KG1 (cell line): ENCODE results near the gene PXDN.
"Not testable (repeated sequence)": the region's sequence is repeated elsewhere in the genome, so short reads cannot be mapped to it uniquely, and the experiment has no call there.

Source experiments
- DNase-seq: peaks from one replicate; lab custom pipeline; 2025; lab: John Stamatoyannopoulos, UW

Gene PXDN

GRCh38 chr2:1777156-1777555 lies 32.8 kb upstream of the PXDN start:
- DNase-seq = no peak

DNA sequence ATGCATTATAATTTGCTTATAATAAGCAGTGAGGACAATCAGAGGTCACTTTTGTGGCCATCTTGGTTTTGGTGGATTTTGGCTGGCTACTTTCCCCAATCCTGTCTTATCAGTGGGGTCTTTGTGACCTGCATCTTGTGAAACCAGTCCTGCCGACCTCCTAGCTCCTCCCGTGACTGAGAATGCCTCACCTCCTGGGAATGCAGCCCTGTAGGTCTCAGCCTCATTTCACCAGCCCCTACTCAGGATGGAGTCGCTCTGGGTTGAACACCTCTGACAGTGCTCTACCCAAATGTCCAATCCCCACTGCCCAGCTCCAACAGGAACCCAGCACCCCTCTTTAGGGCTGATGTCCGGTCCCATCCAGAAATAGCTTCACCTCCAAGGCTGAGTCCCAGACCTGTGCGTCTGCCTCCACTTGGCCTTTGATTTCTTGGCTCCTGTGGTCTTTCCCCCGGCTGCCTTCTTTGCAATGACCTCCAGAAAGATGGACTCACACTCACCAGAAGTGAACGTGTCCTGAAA lies 31.3 kb upstream of the PXDN start:
- DNase-seq = no peak

- no peak for DNase-seq
Measured at GRCh38 chr2:1774929-1775328, 30.6 kb upstream of the PXDN start.

- no peak for DNase-seq
Measured at GRCh38 chr2:1773883-1774282, 29.6 kb upstream of the PXDN start.

DNA sequence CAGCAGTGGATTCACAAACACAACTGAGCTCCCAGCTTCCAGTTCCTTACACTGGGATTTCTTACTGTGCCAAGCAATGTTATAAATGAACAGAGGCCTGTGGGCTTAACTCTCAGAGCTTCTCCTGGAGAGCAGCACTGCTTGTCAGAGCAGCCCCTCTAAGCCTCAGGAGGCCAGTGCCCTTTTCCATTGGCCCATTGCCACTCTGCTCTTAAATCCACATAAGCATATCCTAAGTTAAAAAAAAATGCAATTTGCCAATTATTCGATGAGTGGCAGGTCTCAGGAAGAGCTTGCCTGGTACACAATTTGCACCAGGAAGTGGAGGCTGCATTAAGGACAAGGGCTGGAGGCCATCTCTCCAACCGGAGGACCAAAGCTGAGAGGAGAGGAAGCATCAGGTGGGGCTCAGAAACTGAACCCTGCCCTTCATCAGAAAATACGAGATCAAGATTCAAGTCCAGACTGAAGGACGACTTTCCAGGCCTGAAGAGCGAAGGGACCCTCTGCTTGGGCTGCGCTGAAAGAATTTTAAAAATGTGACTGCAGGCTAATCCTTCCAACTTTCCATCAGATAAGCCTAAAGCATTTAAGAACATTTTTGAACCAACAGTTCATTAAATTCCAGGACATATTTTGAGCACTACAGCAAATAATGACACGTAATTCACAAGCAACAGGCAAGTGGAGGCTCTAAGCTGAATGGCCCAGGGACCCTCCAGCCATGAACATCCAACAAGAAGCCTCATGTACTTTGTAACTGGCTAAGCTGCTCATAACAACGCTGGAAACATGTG lies 28.4 kb upstream of the PXDN start:
- DNase-seq = no peak

DNA sequence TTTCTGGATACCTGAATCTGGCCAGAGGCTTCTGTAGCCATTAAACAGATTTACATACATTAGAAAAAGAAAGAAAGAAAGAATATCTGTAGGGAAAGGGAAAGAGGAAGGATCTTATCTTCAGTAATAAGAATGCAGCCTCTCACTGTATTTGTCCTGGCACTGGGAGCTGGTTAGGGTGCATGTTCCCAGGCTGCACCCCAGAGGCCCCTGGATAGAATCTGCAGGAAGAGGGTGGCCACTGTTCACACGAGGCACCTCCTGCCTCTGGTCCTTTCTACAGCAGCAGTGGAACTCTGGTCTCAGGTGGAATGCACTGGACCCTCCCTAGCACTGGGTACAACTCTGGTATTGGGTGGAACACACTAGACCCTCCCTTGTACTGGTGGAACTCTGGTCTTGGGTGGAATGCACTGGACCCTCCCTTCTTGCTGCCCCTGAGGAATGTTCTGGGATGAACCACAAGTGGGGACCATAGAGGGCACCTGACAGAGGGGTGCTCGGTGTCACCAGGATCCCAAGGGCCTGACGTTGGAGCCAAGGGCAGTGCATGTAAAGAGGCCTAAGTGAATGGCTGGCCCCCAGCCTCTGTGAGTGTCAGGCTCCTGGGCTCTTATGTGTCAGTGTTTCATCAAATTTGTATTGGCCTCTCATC lies 27.4 kb upstream of the PXDN start:
- DNase-seq = no peak

DNA sequence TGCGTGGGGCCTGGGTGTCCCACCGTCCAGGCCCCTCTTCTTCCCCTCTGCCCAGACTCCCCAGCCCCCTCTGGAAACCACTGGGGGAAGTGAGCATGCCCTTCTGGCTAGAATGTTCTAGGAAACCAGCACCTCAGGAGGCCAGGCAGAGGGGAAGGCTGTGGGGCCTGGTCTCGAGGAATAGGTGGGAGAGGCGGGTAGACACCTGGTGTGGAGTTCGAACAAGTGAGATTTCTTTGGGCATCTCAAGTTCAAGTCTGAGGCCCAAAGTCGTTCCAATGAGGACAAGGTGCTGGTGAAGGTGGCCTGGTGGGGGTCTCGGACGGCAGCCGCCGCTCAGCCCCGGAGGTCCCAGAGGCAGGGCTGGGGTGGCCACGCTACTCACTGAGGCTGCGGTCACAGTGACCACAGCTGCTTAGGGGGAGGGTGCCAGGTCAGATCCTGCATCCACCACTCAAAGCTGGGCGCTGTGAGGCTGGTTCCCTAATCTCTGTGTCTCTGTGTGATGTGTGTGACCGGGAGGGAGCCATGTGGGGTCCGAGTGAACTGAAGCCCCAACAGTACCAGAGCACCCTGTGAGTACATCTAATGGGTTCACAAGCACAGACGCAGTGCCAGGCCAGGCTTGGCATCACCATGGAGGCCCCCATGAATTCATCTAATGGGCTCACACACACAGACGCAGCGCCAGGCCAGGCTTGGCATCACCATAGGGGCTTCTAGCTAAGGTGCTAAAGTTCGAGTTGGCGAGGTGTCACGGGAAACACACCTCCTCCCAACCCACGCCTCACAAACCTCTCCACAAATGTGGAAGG lies 26.5 kb upstream of the PXDN start:
- no peak for DNase-seq

DNA sequence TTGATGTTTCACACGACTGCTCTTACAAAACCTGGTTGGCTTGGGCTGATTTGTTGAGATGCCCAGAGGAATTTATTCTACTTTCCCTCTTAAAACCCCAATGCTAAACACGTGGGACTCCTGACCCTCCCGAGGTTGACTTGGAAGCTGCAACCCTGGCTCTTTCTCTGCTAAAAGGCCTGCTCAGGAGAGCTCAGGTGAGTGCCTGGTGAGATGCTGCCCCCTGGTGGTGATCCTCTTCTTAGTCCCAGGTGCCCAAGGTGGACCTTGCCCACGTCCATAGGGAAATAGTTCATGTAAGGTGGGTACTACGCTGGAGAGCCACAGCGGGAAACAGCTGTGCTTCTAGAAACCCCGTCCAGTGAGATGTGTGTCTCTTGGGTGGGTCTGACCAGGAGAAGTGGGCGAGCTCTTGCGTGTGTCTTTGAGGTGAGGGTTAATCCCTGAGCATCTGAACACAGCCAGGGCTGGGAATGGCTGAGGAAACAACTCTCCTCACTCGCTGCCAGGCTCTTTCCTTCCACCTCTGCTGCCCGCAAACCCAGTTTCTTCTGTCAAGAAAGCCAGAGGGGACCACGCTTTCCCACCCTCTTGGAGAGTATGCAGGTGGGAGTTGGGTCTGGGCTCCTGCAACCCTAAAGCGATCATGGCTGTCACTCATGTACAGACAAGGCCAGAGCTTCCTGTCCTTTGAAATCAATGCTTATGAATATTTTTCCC lies 25.5 kb upstream of the PXDN start:
- peak; percentile 7 for DNase-seq

DNA sequence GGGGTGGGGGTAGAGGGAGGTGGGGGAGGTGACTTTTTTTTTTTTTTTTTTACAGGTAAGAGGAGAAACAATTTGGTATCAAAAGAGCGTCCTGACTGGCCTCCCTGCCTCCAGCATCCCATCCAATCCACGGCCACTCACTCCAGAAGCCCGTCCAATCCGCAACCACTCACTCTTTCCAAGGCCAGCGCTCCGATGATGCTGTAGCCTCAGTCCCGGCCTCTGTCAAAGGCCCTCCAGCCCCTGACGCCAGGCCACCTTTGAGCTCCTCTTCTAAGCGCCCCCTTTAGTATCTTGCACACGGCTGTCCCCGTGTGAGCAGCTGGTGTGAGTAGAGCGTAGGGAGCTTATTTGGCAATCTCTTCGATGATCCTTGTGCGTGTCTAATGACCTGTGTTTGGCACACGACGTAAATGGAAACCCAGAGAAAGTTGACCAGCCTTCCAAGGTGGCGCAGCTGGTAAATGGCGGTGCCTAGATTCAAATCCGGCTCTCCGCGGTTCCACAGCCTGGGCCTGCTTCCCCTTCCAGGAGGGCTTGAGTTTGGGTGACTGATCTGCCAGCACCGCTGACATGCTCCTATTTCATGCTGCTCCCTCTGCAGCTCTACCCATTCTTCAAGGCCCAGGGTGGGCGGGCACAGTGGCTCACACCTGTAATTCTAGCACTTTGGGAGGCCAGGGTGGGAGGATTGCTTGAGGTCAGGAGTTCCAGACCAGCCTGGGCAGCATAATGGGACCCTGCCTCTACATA lies 23.8 kb upstream of the PXDN start:
- no peak for DNase-seq

- no peak for DNase-seq
Measured at GRCh38 chr2:1766851-1767811, 22.8 kb upstream of the PXDN start.

- DNase-seq = no peak
Measured at GRCh38 chr2:1766425-1766824, 22.1 kb upstream of the PXDN start.

DNA sequence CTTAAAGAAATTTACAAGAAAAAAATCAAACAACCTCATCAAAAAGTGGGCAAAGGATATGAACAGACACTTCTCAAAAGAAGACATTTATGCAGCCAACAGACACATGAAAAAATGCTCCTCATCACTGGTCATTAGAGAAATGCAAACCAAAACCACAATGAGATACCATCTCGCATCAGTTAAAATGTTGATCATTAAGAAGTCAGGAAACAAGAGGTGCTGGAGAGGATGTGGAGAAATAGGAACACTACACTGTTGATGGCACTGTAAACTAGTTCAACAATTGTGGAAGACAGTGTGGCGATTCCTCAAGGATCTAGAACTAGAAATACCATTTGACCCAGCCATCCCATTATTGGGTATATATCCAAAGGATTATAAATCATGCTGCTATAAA lies 20.9 kb upstream of the PXDN start:
- DNase-seq = not testable (repeated sequence)

- DNase-seq = no peak
Measured at GRCh38 chr2:1759611-1759930, 15.3 kb upstream of the PXDN start.

DNA sequence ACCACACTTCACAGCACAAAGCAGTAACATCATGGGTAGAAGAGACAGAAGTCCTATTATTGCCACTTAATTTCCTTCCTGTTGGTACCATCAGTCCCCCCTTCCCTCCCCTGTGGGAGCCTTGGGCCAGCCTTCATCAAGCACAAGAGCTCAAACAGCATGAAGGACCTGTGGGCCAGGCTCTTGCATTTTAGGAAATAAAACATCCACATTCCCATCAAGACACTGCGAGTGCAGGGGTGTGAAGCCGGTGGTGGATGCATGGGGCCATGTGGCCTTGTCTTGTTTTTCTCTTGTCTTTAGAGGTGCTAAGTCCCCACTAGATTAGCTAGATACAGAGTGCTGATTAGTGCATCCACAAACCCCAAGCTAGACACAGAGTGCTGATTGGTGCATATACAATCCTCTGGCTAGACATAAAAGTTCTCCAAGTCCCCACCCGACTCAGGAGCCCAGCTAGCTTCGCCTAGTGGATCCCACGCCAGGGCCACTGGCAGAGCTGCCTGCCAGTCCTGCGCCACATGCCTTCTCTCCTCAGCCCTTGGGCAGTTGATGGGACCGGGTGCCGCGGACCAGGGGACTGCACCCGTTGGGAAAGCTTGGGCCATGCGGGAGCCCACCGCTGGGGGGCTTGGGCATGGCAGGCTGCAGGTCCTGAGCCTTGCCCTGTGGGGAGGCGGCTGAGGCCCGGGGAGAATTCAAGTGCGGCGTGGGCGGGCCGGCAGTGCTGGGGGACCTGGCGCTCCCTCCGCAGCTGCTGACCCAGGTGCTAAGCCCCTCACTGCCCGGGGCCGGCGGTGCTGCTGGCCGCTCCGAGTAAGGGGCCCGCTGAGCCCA lies 14.7 kb upstream of the PXDN start:
- no peak for DNase-seq

GRCh38 chr2:1758171-1758570 lies 13.9 kb upstream of the PXDN start:
- DNase-seq = no peak

GRCh38 chr2:1757567-1757966 lies 13.3 kb upstream of the PXDN start:
- no peak for DNase-seq

DNA sequence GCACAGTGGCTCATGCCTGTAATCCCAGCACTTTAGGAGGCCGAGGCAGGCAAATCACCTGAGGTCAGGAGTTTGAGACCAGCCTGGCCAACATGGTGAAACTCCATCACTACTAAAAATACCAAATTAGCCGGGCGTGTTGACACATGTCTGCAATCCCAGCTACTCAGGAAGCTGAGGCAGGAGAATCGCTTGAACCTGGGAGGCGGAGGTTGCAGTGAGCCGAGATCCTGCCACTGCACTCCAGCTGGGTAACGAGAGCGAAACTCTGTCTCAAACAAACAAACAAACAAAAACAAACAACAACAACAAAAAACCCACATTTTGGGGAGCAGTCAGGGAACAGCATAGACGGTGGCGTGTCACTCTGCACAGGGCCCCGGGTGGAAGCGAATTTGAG lies 12.8 kb upstream of the PXDN start:
- not testable (repeated sequence) for DNase-seq

GRCh38 chr2:1756456-1756855 lies 12.1 kb upstream of the PXDN start:
- DNase-seq = no peak

GRCh38 chr2:1755436-1756191 lies 11.3 kb upstream of the PXDN start:
- no peak for DNase-seq
